Heart left ventricle (tissue), 13 donors: ENCODE measurements around the gene AGR2.

Experiments
- CTCF ChIP-seq, 12 donors: fragments of 200-600 bp; sonication (generic) in 4 of 12; IDR thresholded peaks; one replicate each; pipeline versions ENCODE4 v1.5.0 to v1.8.0; 2018 to 2022; ENCODE audit warnings: antibody characterized with exemption in 12 of 12, mild to moderate bottlenecking in 5 of 12
- POLR2A ChIP-seq, 2 donors: fragments of 450-650 bp; IDR thresholded peaks; one replicate each; pipeline ENCODE4 v1.6.1; 2017; ENCODE audit warnings: antibody characterized with exemption in 2 of 2, mild to moderate bottlenecking in 2 of 2, moderate library complexity in 2 of 2
- donor health status: ischemic (EF 13 %, LVEDD 7.1; RV severe dilation, severe dysfunction).
- donor health status: DM: no; HTN: yes; CAD: no.
- donor health status: DM: no; HTN: no; CAD: no.
- donor health status: ischemic (EF 25% LVEDD 6.9; RV normal size, moderate dysfunction).
- donor health status: ischemic (EF 25% LVEDD 5.7; RV mildly dilated, moderate dysfunction).
- donor health status: ischemic (EF 35%, LVEDD 5.7; RV mildly dilated, moderate dysfunction).
- donor health status: nonischemic (EF 11% LVEDD 7.7; RV severe dilation, severe dysfunction).
- donor health status: DM: yes; HTN: yes; CAD: no.
- donor health status: PGD.
- donor health status: ischemic (EF 29% LVEDD 5.4; RV normal size, mild dysfunction).
- donor health status: nonischemic (EF 23%, LVEDD 6.1; RV moderate dilation, normal function).

GRCh38 chr7:16791071-16791470, 13.7 kb downstream of the AGR2 start:
- TF ChIP-seq CTCF (IDR thresholded peaks at IDR 0.05) = no peak
- no peak for TF ChIP-seq POLR2A (IDR thresholded peaks at IDR 0.05)
